CD4-positive, alpha-beta T cell treated with Interleukin-15 for 4 hours (primary cell): ENCODE data around the gene MSLN.
A peak's percentile ranks its signal among the peaks of the same experiment; 100 is the strongest.

Source experiments
- DNase-seq: peaks from one replicate; pipeline ENCODE4 v3.0.0-alpha.2; 2020; ENCODE audit warnings: low spot score

MSLN gene

GRCh38 chr16:760545-761343 is at the start of gene MSLN:
Gene MSLN, plus strand, starts transcription at chr16:760734. Its CDS starts 1,947 bp downstream, at chr16:762681.
- DNase-seq, result no peak

- no peak for DNase-seq
Observed at GRCh38 chr16:711084-711483, 49.5 kb upstream of the MSLN start.

GRCh38 chr16:711548-712320 is 48.8 kb upstream of the MSLN start:
- DNase-seq, result peak; percentile 76

GRCh38 chr16:712740-713250 is 47.7 kb upstream of the MSLN start:
- DNase-seq, result peak; percentile 45

GRCh38 chr16:714079-714478 is 46.5 kb upstream of the MSLN start:
- DNase-seq, result no peak

- DNase-seq, result peak; percentile 86
Observed at GRCh38 chr16:714558-715476, 45.7 kb upstream of the MSLN start, which contains the start of gene METRN. Gene METRN, plus strand, starts transcription at chr16:715118. Its CDS starts 172 bp downstream, at chr16:715290.

GRCh38 chr16:715477-716199 is 44.9 kb upstream of the MSLN start:
- no peak for DNase-seq

GRCh38 chr16:716200-716568 is 44.4 kb upstream of the MSLN start:
- DNase-seq, result no peak

- DNase-seq, result no peak
Observed at GRCh38 chr16:716768-717325, 43.7 kb upstream of the MSLN start.

- no peak for DNase-seq
Observed at GRCh38 chr16:717450-718245, 42.9 kb upstream of the MSLN start.

- no peak for DNase-seq
Observed at GRCh38 chr16:718389-718788, 42.1 kb upstream of the MSLN start.

- no peak for DNase-seq
Observed at GRCh38 chr16:718922-719321, 41.6 kb upstream of the MSLN start.

GRCh38 chr16:719815-720446 is 40.6 kb upstream of the MSLN start:
- no peak for DNase-seq

- DNase-seq, result no peak
Observed at GRCh38 chr16:720447-720989, 40.0 kb upstream of the MSLN start.

- peak; percentile 65 for DNase-seq
Observed at GRCh38 chr16:720990-721764, 39.4 kb upstream of the MSLN start, which contains the start of gene ANTKMT. Gene ANTKMT, plus strand, starts transcription at chr16:721146. Its CDS starts 129 bp downstream, at chr16:721275.

- DNase-seq, result no peak
Observed at GRCh38 chr16:721765-722540, 38.6 kb upstream of the MSLN start.

GRCh38 chr16:722835-723633 is 37.5 kb upstream of the MSLN start:
- DNase-seq, result no peak
